Limb (tissue), 2 donors: ENCODE results near the gene OPALIN.
A peak's percentile ranks its signal among the peaks of the same experiment; 100 is the strongest.
"Not testable (repeated sequence)": the region's sequence is repeated elsewhere in the genome, so short reads cannot be mapped to it uniquely, and the experiment has no call there.

Experiments
- DNase-seq, 2 donors: peaks; one replicate each; pipeline ENCODE4 v3.0.0-alpha.2; 2016; ENCODE audit errors: extremely low spot score in 2 of 2

The OPALIN gene

GRCh38 chr10:96339383-96339782 lies 19.4 kb downstream of the OPALIN start:
- no peak for DNase-seq

GRCh38 chr10:96338279-96338925 lies 20.4 kb downstream of the OPALIN start:
- DNase-seq = no peak

- no peak for DNase-seq
These were observed 21.7 kb downstream of the OPALIN start for GRCh38 chr10:96337106-96337505.

DNA sequence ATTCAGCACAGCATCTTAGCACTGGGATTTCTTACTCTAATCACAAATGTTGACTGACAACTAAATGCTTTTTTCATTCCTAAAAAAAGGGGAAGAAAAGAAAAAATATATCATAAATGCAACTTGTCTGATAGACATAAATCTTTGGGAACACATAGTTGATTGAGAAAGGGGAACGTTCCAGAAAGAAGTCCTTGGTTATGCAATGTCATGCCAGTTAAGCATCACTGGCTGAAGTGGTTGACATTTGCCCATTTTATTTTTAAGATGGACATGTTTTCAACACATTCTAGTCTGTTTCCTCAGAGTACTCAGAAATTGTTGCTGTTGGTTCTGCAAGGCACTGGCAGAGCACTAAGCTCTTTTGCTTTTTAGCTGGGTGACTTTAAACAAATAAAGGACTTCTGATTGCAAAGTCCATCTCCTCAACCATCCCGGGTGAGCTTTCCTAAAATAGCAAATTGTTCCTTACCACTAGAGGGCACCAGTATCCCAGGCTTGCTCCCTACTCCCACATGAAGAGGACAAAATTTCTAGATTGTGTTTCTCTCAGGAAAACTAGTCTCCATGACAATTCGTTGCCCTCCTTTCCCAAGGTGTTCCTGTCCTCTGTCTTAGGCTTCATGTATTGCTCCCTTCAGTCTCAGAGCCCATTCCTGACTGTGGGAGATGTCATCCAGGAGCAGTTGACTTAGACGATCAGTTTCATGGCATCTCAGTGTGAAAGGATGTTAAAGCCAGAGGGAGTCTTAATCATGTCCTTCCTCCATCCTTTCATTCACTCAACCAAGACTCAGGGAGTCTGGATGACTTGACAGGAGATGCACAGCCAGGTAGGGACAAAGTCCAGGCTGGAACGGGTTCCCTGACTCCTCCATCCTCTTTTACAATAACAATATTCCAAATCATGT lies 23.9 kb downstream of the OPALIN start:
- DNase-seq = peak in 1 of 2 donors; percentile 11

- DNase-seq = no peak
These were observed 25.7 kb downstream of the OPALIN start for GRCh38 chr10:96333101-96333500.

DNA sequence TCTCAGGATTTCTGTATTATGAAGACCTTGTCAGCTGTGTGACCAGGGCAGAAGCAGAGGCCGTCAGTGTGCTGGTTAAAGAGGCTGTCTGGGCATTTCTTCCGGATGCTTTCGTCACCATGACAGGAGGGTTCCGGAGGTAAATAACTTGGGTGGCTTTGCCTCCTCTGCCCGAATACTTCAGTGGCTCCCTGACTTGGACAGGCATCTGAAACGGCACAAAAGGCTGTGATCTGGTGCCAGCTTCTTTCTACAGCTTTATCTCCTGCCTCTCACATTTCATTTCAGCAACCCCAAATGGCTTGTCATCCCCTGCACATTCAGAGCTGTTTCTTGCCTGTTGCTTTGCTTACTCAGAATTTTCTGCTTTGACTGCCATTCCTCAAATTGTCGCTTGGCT lies 31.3 kb downstream of the OPALIN start:
- no peak for DNase-seq

DNA sequence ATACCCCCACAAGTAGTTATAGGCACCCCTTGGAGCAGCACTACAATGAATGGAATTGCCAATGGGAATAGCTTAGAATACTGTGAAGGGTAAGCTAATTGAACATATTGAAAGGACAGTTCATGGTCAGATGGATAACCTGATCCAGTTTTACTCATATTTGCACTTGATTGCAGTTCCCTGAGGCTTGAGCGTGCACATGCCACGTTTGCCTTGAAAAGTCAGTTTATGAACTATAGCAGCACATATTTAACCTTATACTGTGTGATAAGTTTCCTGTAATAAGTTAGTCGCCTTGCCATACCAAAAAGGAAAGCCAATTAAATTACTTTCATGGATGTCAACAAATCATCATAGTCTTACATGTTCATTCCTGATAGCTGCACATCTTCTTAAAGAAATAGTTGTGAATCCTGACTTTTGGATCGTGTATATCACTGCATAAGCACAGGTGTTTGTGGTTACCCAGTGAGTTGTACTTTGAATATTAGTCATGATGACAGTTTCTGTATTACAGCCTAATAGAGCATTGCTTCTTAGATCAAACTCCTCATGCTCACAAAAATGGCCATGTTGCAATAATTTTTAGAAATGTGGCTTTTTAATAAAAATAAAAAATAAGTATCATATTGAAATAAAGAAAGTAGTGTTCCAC lies 33.0 kb downstream of the OPALIN start:
- DNase-seq = no peak

- no peak for DNase-seq
These were observed 34.4 kb downstream of the OPALIN start for GRCh38 chr10:96324447-96324846.

- no peak for DNase-seq
These were observed 36.5 kb downstream of the OPALIN start for GRCh38 chr10:96322275-96322674.

DNA sequence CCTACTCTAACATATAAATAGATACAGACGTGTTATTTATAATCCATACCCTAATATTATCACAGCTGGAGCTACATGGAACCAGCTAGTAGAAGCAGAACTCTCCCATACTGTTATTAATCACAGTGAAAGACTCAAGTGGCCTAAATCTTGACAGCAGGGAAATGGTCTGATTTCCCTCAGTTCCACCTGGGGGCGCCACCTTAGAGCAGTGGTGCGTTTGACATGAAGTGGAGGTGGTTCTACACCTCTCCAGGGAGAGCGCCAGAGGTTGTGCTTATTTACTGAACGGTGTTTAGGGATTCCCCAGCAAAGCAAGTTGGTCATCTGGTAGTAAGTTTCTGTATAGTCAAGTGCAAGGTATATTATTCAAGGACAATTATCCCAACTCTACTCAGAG lies 37.0 kb downstream of the OPALIN start:
- DNase-seq = no peak

DNA sequence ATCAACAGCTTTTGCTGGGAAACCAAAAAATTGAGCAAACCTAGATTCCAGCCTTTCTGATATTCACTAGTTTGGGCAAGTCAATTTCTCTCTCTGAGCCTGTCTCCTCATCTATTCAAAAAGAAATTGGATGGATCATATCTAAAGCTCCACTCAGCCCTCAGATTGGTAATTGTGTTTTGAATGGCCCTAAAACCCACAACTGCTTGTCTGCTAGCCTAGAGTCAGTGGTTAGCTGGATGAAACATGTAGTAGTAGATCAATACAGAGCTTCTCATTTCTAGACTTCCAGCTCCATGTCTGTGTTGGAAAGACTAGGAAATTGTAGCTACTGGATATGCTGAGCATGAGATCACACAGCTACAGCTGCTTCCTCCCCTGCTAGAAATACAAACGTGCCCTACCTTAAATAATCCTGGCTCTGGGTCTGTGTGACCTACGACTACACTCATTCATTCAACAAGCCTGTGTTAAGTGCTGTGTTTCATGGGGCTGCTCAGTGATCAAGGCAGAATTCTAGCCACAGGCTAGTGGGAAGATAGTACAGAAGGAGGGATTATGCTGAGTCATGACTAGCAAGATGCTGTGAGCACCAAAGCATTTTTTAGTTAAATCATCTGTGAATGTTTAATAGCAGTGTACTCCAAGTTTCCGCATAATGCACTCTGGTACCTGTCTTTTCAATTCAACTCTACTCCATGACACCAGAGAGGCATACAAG lies 38.9 kb downstream of the OPALIN start:
- no peak for DNase-seq

GRCh38 chr10:96317067-96317833 lies 41.6 kb downstream of the OPALIN start:
- DNase-seq = no peak

- no peak for DNase-seq
These were observed 45.5 kb downstream of the OPALIN start for GRCh38 chr10:96313344-96313743.

DNA sequence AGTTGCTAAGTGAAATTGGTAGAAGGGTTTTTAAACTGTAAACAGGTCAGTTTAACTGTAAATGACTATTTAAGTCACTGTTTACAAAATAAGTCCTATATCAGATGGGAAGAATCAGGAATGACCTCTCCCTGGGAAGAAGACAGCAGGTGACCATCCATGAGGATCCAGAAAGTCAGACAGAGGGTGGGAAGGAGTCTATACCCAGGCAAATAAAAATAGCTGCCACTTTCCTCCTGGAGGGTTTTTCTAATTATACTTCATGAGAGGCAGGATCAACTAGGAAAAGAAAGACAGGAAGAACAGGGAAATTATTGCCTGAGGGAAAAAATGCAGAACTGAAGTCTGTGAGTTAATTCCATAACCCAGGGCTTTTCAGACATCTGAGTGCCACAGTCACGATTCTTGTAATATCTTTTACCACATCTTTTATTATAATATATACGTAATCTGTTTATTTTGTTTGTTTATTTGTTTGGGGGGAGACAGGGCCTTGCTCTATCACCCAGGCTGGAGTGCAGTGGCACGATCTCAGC lies 47.6 kb downstream of the OPALIN start:
- no peak for DNase-seq

GRCh38 chr10:96310321-96310669 lies 48.5 kb downstream of the OPALIN start:
- DNase-seq = no peak

DNA sequence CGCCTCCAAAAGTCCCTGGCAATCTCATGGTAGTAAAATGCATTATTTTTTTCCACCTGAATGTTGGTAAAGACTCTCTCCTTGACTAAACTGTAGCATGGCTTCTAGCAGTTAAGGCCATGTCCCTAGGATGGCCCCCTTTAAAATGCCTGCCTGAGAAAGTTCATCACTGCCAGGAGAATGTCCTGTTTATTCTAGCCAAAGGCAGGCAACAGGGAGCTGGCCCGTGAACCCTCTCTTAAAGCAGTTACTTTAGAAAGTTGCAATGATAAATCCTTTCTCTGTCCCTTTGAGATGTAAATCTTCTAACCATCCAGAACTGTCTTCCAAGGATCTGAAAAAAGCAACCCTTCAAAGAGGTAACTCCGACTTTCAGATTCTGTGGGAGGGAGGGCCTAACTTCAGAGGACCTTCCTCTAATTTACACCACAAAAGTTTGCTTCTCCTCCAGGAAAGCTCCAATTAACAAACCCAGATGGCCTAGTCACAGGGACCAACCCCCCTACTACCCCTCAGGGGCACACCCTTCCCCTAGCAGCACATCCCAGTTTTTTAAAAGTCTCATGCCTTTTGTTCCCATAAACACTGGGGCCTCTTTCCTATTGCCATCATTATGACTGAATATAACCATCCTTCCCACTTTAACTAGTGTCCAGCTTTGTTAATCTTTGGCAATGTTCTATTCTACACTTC lies 49.0 kb downstream of the OPALIN start:
- no peak for DNase-seq

GRCh38 chr10:96308854-96309253 lies 49.9 kb downstream of the OPALIN start:
- DNase-seq = not testable (repeated sequence)

GRCh38 chr10:96306516-96306915 lies 52.3 kb downstream of the OPALIN start:
- peak in 1 of 2 donors; percentile 38 for DNase-seq

GRCh38 chr10:96305019-96305418 lies 53.8 kb downstream of the OPALIN start:
- no peak for DNase-seq

- DNase-seq = no peak
These were observed 54.6 kb downstream of the OPALIN start, which contains the start of gene DNTT for GRCh38 chr10:96304230-96304629. Gene DNTT (plus strand): TSS chr10:96304434. CDS start chr10:96304498, 64 bp downstream.
